ENCODE data around the gene HECA. TPM values are rescaled to one million over a fixed set of nuclear protein-coding genes. Genes with fewer than 3 reads are reported as not detected.
"Not testable (repeated sequence)": the region's sequence is repeated elsewhere in the genome, so short reads cannot be mapped to it uniquely, and the experiment has no call there.

HECA gene
- total and polyA plus RNA-seq, 2 experiments from 2014 or later = 8.9 to 27.8 TPM

GRCh38 chr6:139135578-139136545 is 982 bp downstream of the HECA start:
- Histone ChIP-seq H2AFZ (peak overlapping the region; percentile 91), H3K4me1 (ENCODE audit: insufficient read depth) (peaks cover 20% of the 10 kb centered on the region), H3K9me2 (replicated peaks; ENCODE audit: insufficient read depth) (no peaks in the 10 kb centered on the region), H3K4me2 (peak overlapping the region; percentile 89), H3K79me2 (peaks cover 47% of the 10 kb centered on the region), H3K27ac (peak overlapping the region; percentile 91), H3K4me3 (peak overlapping the region; percentile 89), H4K20me1 (ENCODE audit: insufficient read depth, poor library complexity, severe bottlenecking) (peaks cover 18% of the 10 kb centered on the region), H3K9me3 (ENCODE audit: low read depth) (no peaks in the 10 kb centered on the region), H3K27me3 (no peaks in the 10 kb centered on the region), H3K36me3 (replicated peaks; ENCODE audit: insufficient read depth, low read depth) (no peaks in the 10 kb centered on the region)
- under 1% methylated on average over 25 of the region's 76 CpGs for WGBS (ENCODE audit: low lambda C conversion rate, missing lambda C conversion rate)
- DNase-seq (ENCODE audit: low spot score) = peak; percentile 76
- TF ChIP-seq EZH2phosphoT487 (IDR thresholded peaks at IDR 0.05; ENCODE audit: low read depth, severe bottlenecking, unreplicated experiment) (no peak), EZH2 (IDR thresholded peaks at IDR 0.05; ENCODE audit: borderline replicate concordance) (no peak)
- TF ChIP-seq, protein P1, sequence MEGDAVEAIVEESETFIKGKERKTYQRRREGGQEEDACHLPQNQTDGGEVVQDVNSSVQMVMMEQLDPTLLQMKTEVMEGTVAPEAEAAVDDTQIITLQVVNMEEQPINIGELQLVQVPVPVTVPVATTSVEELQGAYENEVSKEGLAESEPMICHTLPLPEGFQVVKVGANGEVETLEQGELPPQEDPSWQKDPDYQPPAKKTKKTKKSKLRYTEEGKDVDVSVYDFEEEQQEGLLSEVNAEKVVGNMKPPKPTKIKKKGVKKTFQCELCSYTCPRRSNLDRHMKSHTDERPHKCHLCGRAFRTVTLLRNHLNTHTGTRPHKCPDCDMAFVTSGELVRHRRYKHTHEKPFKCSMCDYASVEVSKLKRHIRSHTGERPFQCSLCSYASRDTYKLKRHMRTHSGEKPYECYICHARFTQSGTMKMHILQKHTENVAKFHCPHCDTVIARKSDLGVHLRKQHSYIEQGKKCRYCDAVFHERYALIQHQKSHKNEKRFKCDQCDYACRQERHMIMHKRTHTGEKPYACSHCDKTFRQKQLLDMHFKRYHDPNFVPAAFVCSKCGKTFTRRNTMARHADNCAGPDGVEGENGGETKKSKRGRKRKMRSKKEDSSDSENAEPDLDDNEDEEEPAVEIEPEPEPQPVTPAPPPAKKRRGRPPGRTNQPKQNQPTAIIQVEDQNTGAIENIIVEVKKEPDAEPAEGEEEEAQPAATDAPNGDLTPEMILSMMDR (IDR thresholded peaks at IDR 0.05; ENCODE audit: poor library complexity) = no peak

GRCh38 chr6:139137706-139138105 is 2.8 kb downstream of the HECA start:
- H3K36me3 ChIP-seq (replicated peaks; ENCODE audit: insufficient read depth, low read depth) = no peaks in the 10 kb centered on the region
- H4K20me1 ChIP-seq (ENCODE audit: insufficient read depth, poor library complexity, severe bottlenecking) = peaks cover 18% of the 10 kb centered on the region
- DNase-seq (ENCODE audit: low spot score) = no peak
- H3K4me2 ChIP-seq = peak overlapping the region; percentile 89
- TF ChIP-seq, protein P1 (IDR thresholded peaks at IDR 0.05; ENCODE audit: poor library complexity) = no peak
- TF ChIP-seq EZH2 (IDR thresholded peaks at IDR 0.05; ENCODE audit: borderline replicate concordance) (no peak), EZH2phosphoT487 (IDR thresholded peaks at IDR 0.05; ENCODE audit: low read depth, severe bottlenecking, unreplicated experiment) (no peak)
- no peak overlapping the region for H2AFZ ChIP-seq
- H3K9me3 ChIP-seq (ENCODE audit: low read depth) = no peaks in the 10 kb centered on the region
- 70% methylated on average over 2 of the region's 2 CpGs for WGBS (ENCODE audit: low lambda C conversion rate, missing lambda C conversion rate)
- no peak overlapping the region for H3K27ac ChIP-seq
- H3K4me3 ChIP-seq = no peak overlapping the region
- no peaks in the 10 kb centered on the region for H3K9me2 ChIP-seq (replicated peaks; ENCODE audit: insufficient read depth)
- peaks cover 63% of the 10 kb centered on the region for H3K79me2 ChIP-seq
- peaks cover 20% of the 10 kb centered on the region for H3K4me1 ChIP-seq (ENCODE audit: insufficient read depth)
- no peaks in the 10 kb centered on the region for H3K27me3 ChIP-seq

GRCh38 chr6:139140854-139141253 is 6.0 kb downstream of the HECA start:
- H3K4me2 ChIP-seq; H2AFZ ChIP-seq; DNase-seq (ENCODE audit: low spot score); H3K9me3 ChIP-seq (ENCODE audit: low read depth); H3K36me3 ChIP-seq (replicated peaks; ENCODE audit: insufficient read depth, low read depth); H3K4me3 ChIP-seq; H3K27me3 ChIP-seq; H3K9me2 ChIP-seq (replicated peaks; ENCODE audit: insufficient read depth); H3K27ac ChIP-seq: not testable (repeated sequence)
- Histone ChIP-seq H3K4me1 (ENCODE audit: insufficient read depth) (peaks cover 20% of the 10 kb centered on the region), H3K79me2 (peaks cover 93% of the 10 kb centered on the region), H4K20me1 (ENCODE audit: insufficient read depth, poor library complexity, severe bottlenecking) (peaks cover 18% of the 10 kb centered on the region)
- WGBS (ENCODE audit: low lambda C conversion rate, missing lambda C conversion rate) = 90% methylated on average over 12 of the region's 12 CpGs

- H3K9me2 ChIP-seq (replicated peaks; ENCODE audit: insufficient read depth) = no peaks in the 10 kb centered on the region
- no peaks in the 10 kb centered on the region for H3K27me3 ChIP-seq
- H2AFZ ChIP-seq = no peak overlapping the region
- TF ChIP-seq, protein P1 (IDR thresholded peaks at IDR 0.05; ENCODE audit: poor library complexity) = no peak
- TF ChIP-seq EZH2 (IDR thresholded peaks at IDR 0.05; ENCODE audit: borderline replicate concordance) = no peak
- H4K20me1 ChIP-seq (ENCODE audit: insufficient read depth, poor library complexity, severe bottlenecking) = peaks cover 15% of the 10 kb centered on the region
- no peaks in the 10 kb centered on the region for H3K36me3 ChIP-seq (replicated peaks; ENCODE audit: insufficient read depth, low read depth)
- H3K4me1 ChIP-seq (ENCODE audit: insufficient read depth) = peaks cover 9% of the 10 kb centered on the region
- no peak overlapping the region for H3K4me3 ChIP-seq
- 94% methylated on average over 3 of the region's 3 CpGs for WGBS (ENCODE audit: low lambda C conversion rate, missing lambda C conversion rate)
- H3K79me2 ChIP-seq = peaks cover 97% of the 10 kb centered on the region
- no peak overlapping the region for H3K4me2 ChIP-seq
- H3K9me3 ChIP-seq (ENCODE audit: low read depth) = no peaks in the 10 kb centered on the region
- DNase-seq (ENCODE audit: low spot score) = no peak
- H3K27ac ChIP-seq = no peak overlapping the region
Observed at GRCh38 chr6:139142262-139142661, 7.4 kb downstream of the HECA start.

Data from hepatocyte (in vitro differentiated cells).